Vagina (tissue), 2 donors: ENCODE measurements around the gene C4orf46. TPM values are rescaled to one million over a fixed set of nuclear protein-coding genes. Genes with fewer than 3 reads are reported as not detected.
"Not testable (repeated sequence)": the region's sequence is repeated elsewhere in the genome, so short reads cannot be mapped to it uniquely, and the experiment has no call there.

Experiments used
- DNase-seq, 2 donors: peaks; one replicate each; pipeline ENCODE4 v3.0.0-alpha.2; 2017; ENCODE audit errors: extremely low spot score in 2 of 2
- H3K27ac ChIP-seq: fragments of 200-600 bp; sonication (generic); one replicate; pipeline ENCODE4 v1.5.1; 2019
- H3K27me3 ChIP-seq: fragments of 200-600 bp; sonication (generic); one replicate; pipeline ENCODE4 v1.5.1; 2019
- H3K36me3 ChIP-seq, 2 donors: fragments of 200-600 bp; sonication (generic); one replicate each; pipeline ENCODE4 v1.5.1; 2017 to 2019
- H3K4me1 ChIP-seq: fragments of 200-600 bp; sonication (generic); one replicate; pipeline ENCODE4 v1.5.1; 2019
- H3K4me3 ChIP-seq, 2 donors: fragments of 200-600 bp; sonication (generic); 1 replicate in 1 of 2; 2 replicates in 1 of 2; pipeline ENCODE4 v1.5.1; 2016 to 2019
- H3K9me3 ChIP-seq: fragments of 200-600 bp; sonication (generic); one replicate; pipeline ENCODE4 v1.5.1; 2019
- CTCF ChIP-seq, 3 experiments: fragments of 450-650 bp in 2 of 3; fragments of 200-600 bp in 1 of 3; sonication (generic) in 1 of 3; IDR thresholded peaks; one replicate each; pipeline ENCODE4 v1.5.1; 2017 to 2019; ENCODE audit warnings: antibody characterized with exemption in 3 of 3, mild to moderate bottlenecking in 2 of 3, moderate library complexity in 2 of 3
- POLR2A ChIP-seq, 2 donors: fragments of 450-650 bp; IDR thresholded peaks; one replicate each; pipeline ENCODE4 v1.6.1; 2017; ENCODE audit warnings: antibody characterized with exemption in 2 of 2, mild to moderate bottlenecking in 2 of 2, moderate library complexity in 2 of 2
- POLR2AphosphoS5 ChIP-seq, 2 donors: sonication (generic); formaldehyde crosslinking; IDR thresholded peaks; one replicate each; pipeline ENCODE4 v1.9.0; 2017; ENCODE audit warnings: antibody characterized with exemption in 2 of 2, mild to moderate bottlenecking in 2 of 2, low read depth in 1 of 2; ENCODE audit not compliant: insufficient read depth in 1 of 2
- intact Hi-C: fragments of 100-400 bp; cut with DNase I; formaldehyde crosslinking; loops from one replicate; pipeline ENCODE4 v1.15.1; 2023
- total RNA-seq: library from RNA; depleted of rRNA; stranded (reverse); fragments of >200 nt; gene quantifications from one replicate; pipeline ENCODE4 v1.2.3, GENCODE V29; 2016

C4orf46 gene
- 5.9 TPM for total RNA-seq

- TF ChIP-seq POLR2AphosphoS5 (IDR thresholded peaks at IDR 0.05; ENCODE audit: insufficient read depth in 1 of 2, low read depth in 1 of 2) (no peak), POLR2A (IDR thresholded peaks at IDR 0.05) (no peak), CTCF (IDR thresholded peaks at IDR 0.05) (no peak)
- intact Hi-C loops = no loop called here
- no peak for DNase-seq
Observed at GRCh38 chr4:158671665-158671914, at the start of gene C4orf46. TSS of gene C4orf46 (minus strand) at chr4:158671887. CDS start at chr4:158671801, 86 bp downstream.

GRCh38 chr4:158715802-158716201 is 44.1 kb upstream of the C4orf46 start:
- Histone ChIP-seq H3K27ac (no peak overlapping the region), H3K4me1 (no peaks in the 10 kb centered on the region), H3K36me3 (peaks cover 5 to 67% of the 10 kb centered on the region in 2 donors), H3K27me3 (no peaks in the 10 kb centered on the region), H3K9me3 (no peaks in the 10 kb centered on the region), H3K4me3 (no peak overlapping the region)
- TF ChIP-seq CTCF (IDR thresholded peaks at IDR 0.05) = no peak
- DNase-seq = no peak
- intact Hi-C loops = no loop called here

More at GRCh38 chr4:158671665-158671914, at the start of gene C4orf46:
- H3K27me3 ChIP-seq = no peaks in the 10 kb centered on the region
- no peaks in the 10 kb centered on the region for H3K9me3 ChIP-seq
- peak within 1 kb of the TSS; percentile 97 for H3K27ac ChIP-seq
- H3K36me3 ChIP-seq = no peaks in the 10 kb centered on the region
- H3K4me1 ChIP-seq = peaks cover 35% of the 10 kb centered on the region
- peak within 1 kb of the TSS; percentile 82 to 93 for H3K4me3 ChIP-seq

- intact Hi-C loops = no loop called here
- Histone ChIP-seq H3K27me3 (no peaks in the 10 kb centered on the region), H3K36me3 (peaks cover 5 to 69% of the 10 kb centered on the region in 2 donors), H3K4me3 (no peak overlapping the region), H3K27ac (no peak overlapping the region), H3K9me3 (no peaks in the 10 kb centered on the region), H3K4me1 (no peaks in the 10 kb centered on the region)
- TF ChIP-seq CTCF (IDR thresholded peaks at IDR 0.05) (no peak), POLR2A (IDR thresholded peaks at IDR 0.05) (no peak), POLR2AphosphoS5 (IDR thresholded peaks at IDR 0.05; ENCODE audit: insufficient read depth in 1 of 2, low read depth in 1 of 2) (no peak)
- no peak for DNase-seq
Observed at GRCh38 chr4:158714937-158715336, 43.2 kb upstream of the C4orf46 start.

GRCh38 chr4:158712622-158713021 is 40.9 kb upstream of the C4orf46 start:
- DNase-seq, H3K4me3 ChIP-seq, intact Hi-C loops, H3K27ac ChIP-seq, H3K9me3 ChIP-seq, H3K4me1 ChIP-seq, H3K27me3 ChIP-seq: not testable (repeated sequence)
- peaks cover 5 to 60% of the 10 kb centered on the region in 2 donors for H3K36me3 ChIP-seq

GRCh38 chr4:158710814-158711213 is 39.1 kb upstream of the C4orf46 start:
- no peak for DNase-seq
- H3K27ac ChIP-seq = no peak overlapping the region
- TF ChIP-seq CTCF (IDR thresholded peaks at IDR 0.05) (no peak), POLR2A (IDR thresholded peaks at IDR 0.05) (no peak), POLR2AphosphoS5 (IDR thresholded peaks at IDR 0.05; ENCODE audit: insufficient read depth in 1 of 2, low read depth in 1 of 2) (no peak)
- peaks cover 5 to 43% of the 10 kb centered on the region in 2 donors for H3K36me3 ChIP-seq
- no peaks in the 10 kb centered on the region for H3K4me1 ChIP-seq
- H3K9me3 ChIP-seq = no peaks in the 10 kb centered on the region
- H3K27me3 ChIP-seq = no peaks in the 10 kb centered on the region
- intact Hi-C loops = no loop called here
- H3K4me3 ChIP-seq = no peak overlapping the region

- intact Hi-C loops = no loop called here
- H3K4me1 ChIP-seq = no peaks in the 10 kb centered on the region
- no peaks in the 10 kb centered on the region for H3K9me3 ChIP-seq
- no peaks in the 10 kb centered on the region for H3K27me3 ChIP-seq
- H3K27ac ChIP-seq = no peak overlapping the region
- no peak overlapping the region for H3K4me3 ChIP-seq
- no peak for DNase-seq
- TF ChIP-seq POLR2AphosphoS5 (IDR thresholded peaks at IDR 0.05; ENCODE audit: insufficient read depth in 1 of 2, low read depth in 1 of 2) (no peak), CTCF (IDR thresholded peaks at IDR 0.05) (no peak), POLR2A (IDR thresholded peaks at IDR 0.05) (no peak)
- H3K36me3 ChIP-seq = peaks cover 0 to 3% of the 10 kb centered on the region in 2 donors
Observed at GRCh38 chr4:158704274-158704673, 32.6 kb upstream of the C4orf46 start.
